ENCODE data around the gene BNIP2. TPM values are rescaled to one million over a fixed set of nuclear protein-coding genes. Genes with fewer than 3 reads are reported as not detected.

Gene BNIP2
- 28.9 and 30.6 TPM in 2 replicates for total RNA-seq (2014; rRNA removed; shearing (Covaris generic))

GRCh38 chr15:59688782-59689625 is at the start of gene BNIP2:
BNIP2 (minus strand) TSS chr15:59689320; CDS start chr15:59682457, 6,863 bp downstream.
- Histone ChIP-seq H3K4me3 (ENCODE audit: insufficient read depth, low read depth, low read length) (peak within 1 kb of the TSS; percentile 99), H3K27me3 (ENCODE audit: control insufficient read depth, insufficient read depth, low read length) (peaks cover 7% of the 10 kb centered on the region; the same call in 1 of the 2 replicates), H3K36me3 (replicated peaks; ENCODE audit: control insufficient read depth, insufficient read depth, low read length) (no peaks in the 10 kb centered on the region)
- DNase-seq: peak; percentile 97

DNA sequence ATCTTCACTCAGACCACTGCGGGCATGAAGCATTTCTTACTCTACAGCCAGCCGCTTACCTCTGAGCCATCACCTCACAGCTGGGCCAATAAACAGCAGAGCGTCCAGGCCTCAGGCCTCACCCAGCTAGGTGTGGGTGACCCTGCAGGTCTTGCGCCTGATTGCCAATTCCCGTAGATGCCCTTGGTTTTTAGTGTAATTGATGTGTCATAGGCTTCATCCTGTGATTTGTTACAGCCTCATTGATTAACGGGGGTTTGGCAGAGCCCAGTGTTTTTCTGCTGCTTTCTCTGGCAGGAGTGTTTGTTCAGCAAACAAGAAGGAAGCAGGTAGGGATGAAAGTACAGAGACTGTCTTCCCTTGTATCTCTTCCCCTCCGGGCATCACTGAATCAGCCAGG is 49.6 kb upstream of the BNIP2 start:
- DNase-seq: no peak
- H3K27me3 ChIP-seq (ENCODE audit: control insufficient read depth, insufficient read depth, low read length): no peaks in the 10 kb centered on the region
- H3K36me3 ChIP-seq (replicated peaks; ENCODE audit: control insufficient read depth, insufficient read depth, low read length): no peaks in the 10 kb centered on the region
- H3K4me3 ChIP-seq (ENCODE audit: insufficient read depth, low read depth, low read length): no peak overlapping the region

- Histone ChIP-seq H3K36me3 (replicated peaks; ENCODE audit: control insufficient read depth, insufficient read depth, low read length) (no peaks in the 10 kb centered on the region), H3K27me3 (ENCODE audit: control insufficient read depth, insufficient read depth, low read length) (no peaks in the 10 kb centered on the region), H3K4me3 (ENCODE audit: insufficient read depth, low read depth, low read length) (no peak overlapping the region)
- DNase-seq: peak; percentile 24
Measured at GRCh38 chr15:59736181-59736580, 47.1 kb upstream of the BNIP2 start.

- H3K36me3 ChIP-seq (replicated peaks; ENCODE audit: control insufficient read depth, insufficient read depth, low read length): no peaks in the 10 kb centered on the region
- DNase-seq: no peak
- H3K4me3 ChIP-seq (ENCODE audit: insufficient read depth, low read depth, low read length): no peak overlapping the region
- no peaks in the 10 kb centered on the region for H3K27me3 ChIP-seq (ENCODE audit: control insufficient read depth, insufficient read depth, low read length)
Measured at GRCh38 chr15:59725151-59725486, 36.0 kb upstream of the BNIP2 start.

- no peaks in the 10 kb centered on the region for H3K27me3 ChIP-seq (ENCODE audit: control insufficient read depth, insufficient read depth, low read length)
- H3K4me3 ChIP-seq (ENCODE audit: insufficient read depth, low read depth, low read length): no peak overlapping the region
- DNase-seq: no peak
- H3K36me3 ChIP-seq (replicated peaks; ENCODE audit: control insufficient read depth, insufficient read depth, low read length): no peaks in the 10 kb centered on the region
Measured at GRCh38 chr15:59723687-59724346, 34.7 kb upstream of the BNIP2 start.

- Histone ChIP-seq H3K36me3 (replicated peaks; ENCODE audit: control insufficient read depth, insufficient read depth, low read length) (no peaks in the 10 kb centered on the region), H3K4me3 (ENCODE audit: insufficient read depth, low read depth, low read length) (no peak overlapping the region), H3K27me3 (ENCODE audit: control insufficient read depth, insufficient read depth, low read length) (no peaks in the 10 kb centered on the region)
- no peak for DNase-seq
Measured at GRCh38 chr15:59722476-59722875, 33.4 kb upstream of the BNIP2 start.

DNA sequence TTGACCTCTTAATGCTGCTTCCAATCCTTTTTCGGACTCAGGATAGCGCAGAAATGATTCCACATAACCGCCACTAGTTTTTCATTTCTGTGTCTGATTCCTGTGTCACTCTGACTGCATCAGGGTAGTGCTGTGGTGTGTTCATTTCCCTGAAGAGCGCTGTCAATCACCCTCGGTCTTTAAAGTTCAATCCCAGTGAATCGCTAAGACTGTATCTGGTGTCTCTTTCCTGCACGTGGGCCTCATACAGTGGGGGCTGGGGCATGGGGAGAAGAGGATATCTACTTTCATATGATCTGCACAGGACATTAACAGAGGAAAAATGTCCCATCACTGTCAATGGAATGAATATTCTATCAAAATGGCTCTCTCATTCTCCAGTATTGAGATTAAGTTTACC is 32.9 kb upstream of the BNIP2 start:
- DNase-seq: no peak
- Histone ChIP-seq H3K4me3 (ENCODE audit: insufficient read depth, low read depth, low read length) (no peak overlapping the region), H3K27me3 (ENCODE audit: control insufficient read depth, insufficient read depth, low read length) (no peaks in the 10 kb centered on the region), H3K36me3 (replicated peaks; ENCODE audit: control insufficient read depth, insufficient read depth, low read length) (no peaks in the 10 kb centered on the region)

DNA sequence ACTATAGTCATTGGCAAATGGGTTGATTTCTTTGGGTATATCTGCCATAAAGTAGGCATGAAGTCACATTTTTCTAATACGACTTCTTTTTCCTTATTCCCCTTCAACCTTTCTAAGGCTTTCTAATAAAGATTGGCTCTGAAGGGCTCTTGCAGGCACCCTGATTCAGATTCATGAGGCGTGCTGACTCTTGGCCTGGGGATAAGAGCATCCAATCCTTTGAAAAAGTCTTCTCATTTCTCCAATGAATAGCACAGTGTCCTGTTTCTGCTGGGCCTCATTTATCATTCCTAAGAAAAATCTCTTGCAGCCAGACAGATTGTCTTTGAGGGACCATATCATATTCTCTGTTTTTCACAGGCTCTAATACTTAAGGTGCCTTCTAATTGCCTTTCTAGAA is 32.3 kb upstream of the BNIP2 start:
- Histone ChIP-seq H3K27me3 (ENCODE audit: control insufficient read depth, insufficient read depth, low read length) (no peaks in the 10 kb centered on the region), H3K4me3 (ENCODE audit: insufficient read depth, low read depth, low read length) (no peak overlapping the region)
- no peak for DNase-seq

GRCh38 chr15:59713177-59713576 is 24.1 kb upstream of the BNIP2 start:
- H3K36me3 ChIP-seq (replicated peaks; ENCODE audit: control insufficient read depth, insufficient read depth, low read length): no peaks in the 10 kb centered on the region
- no peaks in the 10 kb centered on the region for H3K27me3 ChIP-seq (ENCODE audit: control insufficient read depth, insufficient read depth, low read length)
- no peak for DNase-seq

More for the DNA sequence above, 32.3 kb upstream of the BNIP2 start:
- no peaks in the 10 kb centered on the region for H3K36me3 ChIP-seq (replicated peaks; ENCODE audit: control insufficient read depth, insufficient read depth, low read length)

DNA sequence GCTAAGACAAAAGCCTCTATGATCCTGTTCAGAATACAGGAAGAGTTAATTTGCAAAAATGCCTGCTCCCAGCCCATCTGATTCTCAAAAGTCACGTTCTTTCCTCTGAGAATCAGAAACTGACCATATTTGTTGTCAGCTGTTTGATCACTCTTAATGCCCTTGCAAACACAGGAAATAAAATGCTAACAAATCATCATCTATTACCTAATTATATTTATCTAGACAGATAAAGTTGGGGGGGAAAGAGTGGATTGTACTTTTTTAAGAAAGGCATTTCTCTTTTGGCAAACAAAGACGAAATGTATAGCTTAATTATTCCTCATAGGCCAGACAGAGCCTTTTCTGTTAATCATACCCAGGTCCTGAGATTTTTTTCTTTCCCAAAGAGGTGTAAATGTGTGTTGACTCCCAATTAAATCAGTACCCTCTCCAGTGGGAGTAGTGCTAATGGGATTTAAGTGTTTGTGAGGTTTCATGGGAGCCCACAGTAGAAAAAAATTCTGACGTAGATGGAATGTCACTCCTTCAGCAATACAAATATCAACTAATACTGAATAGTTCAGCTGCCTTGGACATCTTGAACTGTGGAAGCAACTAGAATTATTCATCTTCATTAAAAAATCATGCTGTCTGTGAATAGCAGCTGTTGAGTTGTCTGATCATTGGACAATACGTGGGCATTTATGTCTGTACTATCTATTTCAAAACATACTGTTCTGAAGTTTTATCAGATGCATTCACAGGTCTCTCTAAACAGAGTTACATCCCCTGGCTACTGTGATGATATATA is 22.5 kb upstream of the BNIP2 start:
- H3K4me3 ChIP-seq (ENCODE audit: insufficient read depth, low read depth, low read length): no peak overlapping the region
- no peak for DNase-seq
- no peaks in the 10 kb centered on the region for H3K36me3 ChIP-seq (replicated peaks; ENCODE audit: control insufficient read depth, insufficient read depth, low read length)
- H3K27me3 ChIP-seq (ENCODE audit: control insufficient read depth, insufficient read depth, low read length): no peaks in the 10 kb centered on the region

More at GRCh38 chr15:59713177-59713576, 24.1 kb upstream of the BNIP2 start:
- no peak overlapping the region for H3K4me3 ChIP-seq (ENCODE audit: insufficient read depth, low read depth, low read length)

GRCh38 chr15:59707619-59708018 is 18.5 kb upstream of the BNIP2 start:
- Histone ChIP-seq H3K27me3 (ENCODE audit: control insufficient read depth, insufficient read depth, low read length) (no peaks in the 10 kb centered on the region), H3K4me3 (ENCODE audit: insufficient read depth, low read depth, low read length) (no peak overlapping the region), H3K36me3 (replicated peaks; ENCODE audit: control insufficient read depth, insufficient read depth, low read length) (no peaks in the 10 kb centered on the region)
- no peak for DNase-seq

- no peak overlapping the region for H3K4me3 ChIP-seq (ENCODE audit: insufficient read depth, low read depth, low read length)
- no peaks in the 10 kb centered on the region for H3K36me3 ChIP-seq (replicated peaks; ENCODE audit: control insufficient read depth, insufficient read depth, low read length)
- no peaks in the 10 kb centered on the region for H3K27me3 ChIP-seq (ENCODE audit: control insufficient read depth, insufficient read depth, low read length)
- DNase-seq: no peak
Measured at GRCh38 chr15:59703979-59704796, 15.1 kb upstream of the BNIP2 start.

DNA sequence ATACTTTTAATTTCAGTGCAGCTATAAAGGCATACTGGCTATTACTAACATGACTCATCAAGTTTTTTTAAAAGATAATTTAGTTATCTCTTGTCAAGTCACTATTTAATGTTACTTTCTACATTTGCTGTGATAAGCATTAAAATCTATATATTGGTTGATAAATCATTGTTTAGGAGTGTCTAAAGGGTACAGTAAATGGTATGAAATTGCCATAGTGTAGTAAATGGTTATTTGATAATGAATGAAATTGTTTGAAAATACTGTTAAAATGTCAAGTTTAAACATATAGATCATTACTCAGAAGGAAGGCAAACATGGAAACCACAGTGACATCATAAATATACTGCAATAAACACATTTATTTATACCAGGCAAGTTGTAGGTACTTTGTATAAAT is 13.2 kb upstream of the BNIP2 start:
- no peak for DNase-seq
- no peak overlapping the region for H3K4me3 ChIP-seq (ENCODE audit: insufficient read depth, low read depth, low read length)

DNA sequence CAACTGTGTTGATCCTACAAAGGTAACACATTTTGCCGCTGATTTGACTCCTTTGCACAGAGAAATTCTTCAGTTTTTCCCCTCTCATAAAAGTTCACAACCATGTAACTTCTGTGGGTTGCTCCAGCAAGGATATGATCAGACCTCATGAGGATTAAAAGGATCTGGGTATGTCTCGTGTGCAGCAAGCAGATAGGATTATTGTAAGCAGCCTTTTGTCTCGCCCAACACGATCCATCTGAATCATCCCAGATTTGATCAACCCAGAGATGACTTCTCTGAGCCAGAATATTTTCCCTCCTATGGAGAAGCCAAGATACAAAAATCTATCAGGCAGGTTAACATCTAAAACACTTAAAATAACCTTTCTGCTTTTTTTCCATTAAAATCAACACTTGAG is 12.8 kb upstream of the BNIP2 start:
- Histone ChIP-seq H3K27me3 (ENCODE audit: control insufficient read depth, insufficient read depth, low read length) (no peaks in the 10 kb centered on the region), H3K36me3 (replicated peaks; ENCODE audit: control insufficient read depth, insufficient read depth, low read length) (no peaks in the 10 kb centered on the region), H3K4me3 (ENCODE audit: insufficient read depth, low read depth, low read length) (no peak overlapping the region)
- DNase-seq: no peak

More for the DNA sequence above, 13.2 kb upstream of the BNIP2 start:
- no peaks in the 10 kb centered on the region for H3K27me3 ChIP-seq (ENCODE audit: control insufficient read depth, insufficient read depth, low read length)
- H3K36me3 ChIP-seq (replicated peaks; ENCODE audit: control insufficient read depth, insufficient read depth, low read length): no peaks in the 10 kb centered on the region

All from H7 (cell line).